Kidney epithelial cell (primary cell): ENCODE results near the gene WAC. TPM values are rescaled to one million over a fixed set of nuclear protein-coding genes. Genes with fewer than 3 reads are reported as not detected.

Experiments used
- DNase-seq: peaks from one replicate; pipeline ENCODE4 v3.0.0-alpha.2; 2010; ENCODE audit warnings: low read depth
- H3K27me3 ChIP-seq: 2 replicates; pipeline ENCODE4 v1.6.0; 2011; ENCODE audit warnings: low read length; ENCODE audit not compliant: control insufficient read depth, insufficient read depth
- H3K36me3 ChIP-seq: 2 replicates; pipeline ENCODE4 v1.5.1; 2011; ENCODE audit warnings: low read length; ENCODE audit not compliant: control insufficient read depth, insufficient read depth
- H3K4me3 ChIP-seq: 2 replicates; pipeline ENCODE4 v1.5.1; 2011; ENCODE audit warnings: low read depth, mild to moderate bottlenecking, control low read depth, low read length
- CTCF ChIP-seq: IDR thresholded peaks from 2 replicates; pipeline ENCODE4 v1.5.1; 2011; ENCODE audit warnings: mild to moderate bottlenecking, moderate library complexity, low read length, control low read depth, inconsistent platforms; ENCODE audit not compliant: insufficient read depth, poor library complexity, severe bottlenecking
- total RNA-seq: library from RNA; depleted of rRNA; stranded (reverse); fragments of >200 nt; gene quantifications from 2 replicates; pipeline ENCODE4 v1.2.3, GENCODE V29; 2015

Gene WAC
- total RNA-seq, 1 donor from 2014 or later: 83.3 TPM

DNA sequence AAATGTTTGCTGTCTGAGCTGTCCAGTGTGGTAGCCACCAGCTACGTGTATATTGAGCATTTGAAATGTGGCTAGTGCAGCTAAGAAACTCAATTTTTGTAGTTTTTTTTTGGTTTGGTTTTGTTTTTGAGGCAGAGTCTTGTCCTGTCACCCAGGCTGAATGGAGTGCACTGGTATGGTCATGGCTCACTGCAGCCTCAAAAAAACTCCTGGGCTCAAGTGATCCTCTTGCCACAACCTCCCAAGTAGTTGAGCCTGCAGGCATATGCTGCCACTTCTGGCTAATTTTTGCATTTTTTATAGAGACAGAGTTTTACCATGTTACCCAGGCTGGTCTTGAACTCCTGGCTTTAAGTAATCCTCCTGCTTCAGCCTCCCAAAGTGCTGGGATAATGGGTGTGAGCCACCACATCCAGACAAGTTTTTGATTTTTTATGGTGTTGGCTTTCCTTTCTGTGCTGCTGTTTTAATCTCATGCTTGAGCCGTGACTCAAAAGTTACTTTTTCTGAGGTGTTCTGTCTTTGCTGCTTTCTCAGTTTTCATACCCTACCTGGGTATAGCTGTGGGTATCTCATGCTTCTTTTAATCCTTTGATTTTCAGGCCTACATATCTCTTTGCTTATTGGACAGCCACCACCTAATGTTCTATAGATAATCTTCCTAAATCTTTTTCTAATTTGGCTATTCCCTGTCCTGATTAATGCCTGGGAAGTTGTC is 16.0 kb downstream of the WAC start:
- Histone ChIP-seq H3K4me3 (no peak overlapping the region), H3K27me3 (no peaks in the 10 kb centered on the region), H3K36me3 (no peaks in the 10 kb centered on the region)
- TF ChIP-seq CTCF: no peak
- DNase-seq: no peak

DNA sequence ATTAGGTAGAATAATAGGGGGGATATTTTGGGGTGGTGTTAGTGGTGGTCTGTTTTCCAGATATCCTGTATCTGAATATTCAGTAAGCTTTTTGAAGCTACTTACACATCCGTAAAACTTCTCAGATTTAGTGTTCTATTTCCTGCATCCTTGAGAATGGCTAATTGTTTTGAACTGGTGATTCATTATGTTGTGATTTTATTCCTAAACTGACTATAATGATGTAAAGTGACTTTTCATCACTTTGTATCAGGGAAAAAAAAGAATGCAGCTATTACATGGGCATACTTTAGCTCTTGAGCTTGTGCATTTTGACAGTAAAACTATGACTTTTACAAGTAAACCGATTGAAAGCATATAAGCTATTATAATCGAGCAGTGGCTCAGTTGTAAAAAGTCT is 18.2 kb downstream of the WAC start:
- no peaks in the 10 kb centered on the region for H3K27me3 ChIP-seq
- no peaks in the 10 kb centered on the region for H3K36me3 ChIP-seq
- H3K4me3 ChIP-seq: no peak overlapping the region
- no peak for DNase-seq
- no peak for TF ChIP-seq CTCF

GRCh38 chr10:28552775-28553174 is 19.9 kb downstream of the WAC start:
- Histone ChIP-seq H3K36me3 (no peaks in the 10 kb centered on the region), H3K4me3 (no peak overlapping the region), H3K27me3 (no peaks in the 10 kb centered on the region)
- TF ChIP-seq CTCF: no peak
- no peak for DNase-seq

DNA sequence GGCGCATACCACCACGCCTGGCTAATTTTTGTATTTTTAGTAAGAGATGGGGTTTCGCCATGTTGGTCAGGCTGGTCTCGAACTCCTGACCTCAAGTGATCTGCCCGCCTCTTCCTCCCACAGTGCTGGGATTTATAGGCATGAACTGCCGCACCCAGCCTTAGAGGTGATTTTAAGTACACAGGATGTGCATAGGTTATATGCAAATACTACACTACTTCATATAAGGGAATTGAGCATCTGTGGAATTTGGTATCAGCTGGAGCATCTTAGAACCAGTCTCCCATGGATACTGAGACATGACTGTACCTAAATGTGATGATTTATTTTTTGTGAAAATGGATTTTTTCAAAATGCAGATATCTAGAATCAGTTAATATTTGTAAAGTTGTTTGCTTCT is 21.1 kb downstream of the WAC start:
- H3K36me3 ChIP-seq: no peaks in the 10 kb centered on the region
- no peak for TF ChIP-seq CTCF
- DNase-seq: no peak
- H3K4me3 ChIP-seq: no peak overlapping the region
- H3K27me3 ChIP-seq: no peaks in the 10 kb centered on the region

DNA sequence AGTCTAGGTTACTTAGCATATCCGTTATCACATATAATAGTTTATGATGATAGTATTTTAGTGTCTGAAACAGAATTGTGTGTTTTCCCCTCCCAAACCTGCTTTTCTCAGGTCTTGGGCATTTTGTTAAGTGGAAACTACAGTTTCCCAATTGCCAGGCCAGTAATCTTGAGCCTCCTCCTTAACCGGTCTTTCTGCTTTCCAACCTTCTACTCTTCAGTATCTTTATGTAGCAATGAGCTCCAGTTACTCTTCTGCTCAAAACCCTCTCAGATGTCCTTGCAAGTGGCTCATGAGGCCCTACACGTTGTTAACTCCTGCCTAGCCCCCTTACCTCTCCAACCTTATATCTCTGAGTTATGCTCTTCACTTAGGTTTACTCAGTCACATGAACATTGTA is 22.0 kb downstream of the WAC start:
- DNase-seq: no peak
- Histone ChIP-seq H3K27me3 (no peaks in the 10 kb centered on the region), H3K36me3 (no peaks in the 10 kb centered on the region), H3K4me3 (no peak overlapping the region)
- no peak for TF ChIP-seq CTCF

GRCh38 chr10:28555358-28555757 is 22.4 kb downstream of the WAC start:
- no peaks in the 10 kb centered on the region for H3K36me3 ChIP-seq
- no peaks in the 10 kb centered on the region for H3K27me3 ChIP-seq
- TF ChIP-seq CTCF: no peak
- no peak for DNase-seq
- H3K4me3 ChIP-seq: no peak overlapping the region
